Left ventricle myocardium superior (tissue), 1 donor: ENCODE results near the gene MTREX. TPM values are rescaled to one million over a fixed set of nuclear protein-coding genes. Genes with fewer than 3 reads are reported as not detected.
A peak's percentile ranks its signal among the peaks of the same experiment; 100 is the strongest.

ENCODE experiments used
- ATAC-seq: fragments of 200-7000 bp; cut with Tn5 transposase; one replicate; pipeline ENCODE4 v1.9.1; 2020; ENCODE audit warnings: mild to moderate bottlenecking, moderate library complexity
- DNase-seq: peaks from one replicate; pipeline ENCODE4 v3.0.0-alpha.2; 2020
- intact Hi-C: fragments of 100-400 bp; cut with micrococcal nuclease; formaldehyde crosslinking; loops from one replicate; pipeline ENCODE4 v1.11.0; 2022
- total RNA-seq: library from RNA; stranded (reverse); fragmentation: NEBNext Ultra II Directional; extraction: Animal tissue kit (Norgen Biotek cat#: 25700); gene quantifications from one replicate; pipeline ENCODE4 v1.2.1, GENCODE V29; 2021
- donor health status: DM: no; HTN: yes; CAD: no; lungs with severe emphysema.

The MTREX gene
- total RNA-seq, 1 donor from 2014 or later: 69.9 TPM

DNA sequence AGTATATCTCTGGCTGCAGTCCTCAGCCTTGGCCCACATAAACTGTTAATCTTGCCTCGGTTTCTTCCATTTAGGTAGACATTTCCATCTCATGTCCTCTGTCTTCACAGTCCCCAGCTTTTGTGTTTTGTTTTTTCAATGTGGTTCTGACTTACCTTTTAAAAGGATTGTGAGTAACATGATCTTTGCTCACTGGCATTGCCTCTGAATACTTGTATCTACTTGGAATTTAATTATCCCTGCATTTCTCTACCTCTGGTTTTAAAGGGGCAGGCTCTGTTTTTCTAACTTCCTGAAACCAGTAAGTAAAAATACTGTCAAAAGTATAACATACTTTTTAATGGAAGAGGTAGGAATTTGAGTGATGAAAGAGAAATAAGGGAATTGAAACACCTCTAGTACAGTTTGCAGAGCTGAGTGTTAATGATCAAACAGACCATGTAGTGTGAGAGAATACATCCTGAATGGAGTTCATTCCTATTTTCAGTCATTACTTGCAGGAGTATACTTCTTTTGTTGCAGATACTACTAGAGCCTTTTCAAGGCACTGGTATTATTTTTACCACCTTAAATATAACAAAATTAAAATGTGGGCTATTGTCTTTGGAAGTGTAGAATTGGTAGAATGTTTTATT is 62.6 kb downstream of the MTREX start:
- ATAC-seq: no peak
- intact Hi-C loops: no loop called here
- no peak for DNase-seq

DNA sequence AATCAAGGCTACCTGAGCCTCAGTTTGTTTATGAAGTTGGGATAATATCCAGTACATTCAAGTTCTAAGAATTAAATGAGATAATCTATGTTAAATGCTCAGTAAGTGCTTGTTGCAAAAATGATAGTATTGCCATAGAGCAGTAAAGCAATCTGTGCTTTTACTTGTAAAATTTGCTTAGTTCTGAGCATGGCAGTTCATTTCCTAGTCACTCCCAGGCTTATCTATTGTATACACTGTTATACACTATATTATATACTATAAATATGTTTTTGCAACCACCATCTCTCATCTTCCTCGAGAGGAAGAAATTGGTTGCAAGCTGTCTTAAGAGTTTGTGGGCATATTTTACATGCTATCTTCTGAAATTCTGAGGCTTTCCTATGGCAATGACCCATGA is 63.4 kb downstream of the MTREX start:
- intact Hi-C loops: no loop called here
- ATAC-seq: no peak
- no peak for DNase-seq

DNA sequence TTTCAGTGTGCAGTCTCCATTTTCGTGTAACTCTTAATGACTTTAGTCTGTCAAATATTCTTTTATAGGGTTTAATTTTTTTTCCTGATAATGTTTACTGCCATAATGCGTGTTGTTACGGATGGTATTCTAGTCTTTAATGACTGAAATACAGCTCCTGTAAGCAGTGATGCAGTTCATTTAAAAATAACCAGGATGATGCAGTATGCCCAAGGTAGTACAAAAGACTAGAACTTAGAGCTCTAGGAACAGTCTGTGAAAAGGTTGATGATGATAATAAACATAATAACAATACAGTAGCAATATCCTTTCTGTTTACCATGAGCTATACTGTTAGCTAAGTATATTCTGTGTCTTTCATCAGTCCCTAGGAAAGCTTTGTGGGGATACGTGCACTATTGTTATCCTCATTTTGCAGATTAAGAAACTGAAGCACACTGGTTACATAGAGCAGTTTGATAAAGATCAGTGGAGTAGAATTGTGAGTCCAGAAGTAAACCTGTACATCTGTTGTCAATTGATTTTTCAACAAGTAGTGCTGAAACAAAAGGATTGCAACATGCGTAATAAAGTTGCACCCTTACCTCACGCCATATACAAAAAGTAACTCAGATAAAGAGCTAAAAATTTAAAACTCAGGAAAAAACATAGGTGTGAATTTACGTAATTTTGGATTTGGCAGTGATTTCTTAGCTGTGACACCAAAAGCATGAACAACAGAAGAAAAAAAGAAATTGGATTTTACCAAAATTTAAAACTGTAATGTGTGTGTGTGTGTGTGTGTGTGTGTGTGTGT is 64.5 kb downstream of the MTREX start:
- intact Hi-C loops: no loop called here
- ATAC-seq: no peak
- DNase-seq: no peak

DNA sequence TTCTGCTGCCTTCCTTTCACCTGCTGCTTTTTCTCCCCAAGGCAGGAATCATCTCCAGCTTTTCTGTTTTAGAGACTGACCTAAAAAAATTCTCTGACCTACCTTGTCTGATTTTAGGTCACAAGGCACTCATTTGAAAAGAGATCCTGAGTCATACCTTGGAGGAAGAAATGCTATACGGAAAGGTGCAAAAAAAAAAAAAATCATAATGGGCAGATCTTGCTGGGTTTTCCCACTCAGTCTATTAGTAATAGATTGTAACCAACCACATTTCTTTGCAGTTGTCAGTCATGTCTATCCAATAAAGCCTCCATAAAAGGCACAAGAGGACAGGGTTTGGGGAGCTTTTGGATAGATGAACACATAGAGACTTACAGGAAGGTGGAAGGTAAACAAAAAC is 70.0 kb downstream of the MTREX start:
- DNase-seq (no peak), ATAC-seq (no peak)
- intact Hi-C loops: no loop called here

DNA sequence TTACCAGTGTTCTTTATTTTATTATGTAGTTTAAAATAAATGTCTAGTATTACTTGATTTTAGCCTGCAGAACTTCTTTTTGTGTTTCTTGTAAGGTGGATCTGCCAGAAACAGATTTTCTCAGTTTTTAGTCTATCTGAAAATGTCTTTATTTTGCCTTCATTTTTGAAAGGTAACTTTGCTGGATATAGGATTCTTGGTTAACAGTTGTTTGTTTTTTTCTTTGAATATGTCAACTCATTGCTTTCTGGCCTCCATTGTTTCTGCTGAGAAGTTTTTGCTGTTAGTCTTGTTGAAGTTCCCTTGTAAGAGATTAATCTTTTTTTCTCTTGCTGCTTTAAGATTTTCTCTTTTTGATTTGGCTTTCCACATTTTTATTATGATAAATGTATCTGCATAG is 75.5 kb downstream of the MTREX start:
- no peak for DNase-seq
- intact Hi-C loops: no loop called here
- ATAC-seq: no peak

DNA sequence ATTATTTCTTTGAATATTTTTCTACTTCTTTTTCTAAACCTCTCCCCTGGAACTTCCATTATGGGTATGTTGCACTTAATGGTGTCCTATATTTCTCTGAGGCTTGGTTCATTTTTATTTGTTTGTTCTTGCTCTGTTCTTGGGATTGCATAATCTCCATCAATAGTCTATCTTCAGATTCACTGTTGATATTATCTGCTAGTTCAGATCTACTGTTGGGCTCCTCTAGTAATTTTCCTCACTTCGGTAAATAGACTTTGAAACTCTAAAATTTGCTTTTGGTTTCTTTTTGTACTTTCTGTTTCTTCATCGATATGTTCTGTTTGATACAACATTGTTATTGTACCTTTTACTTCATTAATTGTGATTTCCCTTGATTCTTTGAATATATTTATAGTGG is 76.3 kb downstream of the MTREX start:
- intact Hi-C loops: no loop called here
- no peak for ATAC-seq

DNA sequence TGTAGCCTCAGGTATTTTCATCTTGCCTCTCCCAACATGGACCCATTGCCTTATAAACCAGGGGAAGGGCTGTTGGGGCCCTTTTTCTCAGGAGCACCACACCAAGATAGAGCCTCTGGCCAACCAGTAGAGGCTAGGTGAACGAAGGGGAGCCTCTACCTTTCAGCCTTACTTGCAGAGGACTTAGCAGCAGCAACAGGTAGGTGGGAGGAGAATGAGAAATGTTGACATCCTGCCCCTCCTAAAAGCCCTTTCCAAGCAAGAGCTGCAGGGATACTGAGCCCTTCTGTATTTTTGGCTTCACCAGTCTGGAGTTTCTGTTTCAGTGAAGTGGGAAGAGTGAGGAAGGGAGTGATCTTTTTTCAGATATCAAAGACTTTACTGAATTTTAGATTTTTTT is 77.4 kb downstream of the MTREX start:
- ATAC-seq (no peak), DNase-seq (no peak)
- intact Hi-C loops: no loop called here

More for the DNA sequence above, 76.3 kb downstream of the MTREX start:
- DNase-seq: no peak

DNA sequence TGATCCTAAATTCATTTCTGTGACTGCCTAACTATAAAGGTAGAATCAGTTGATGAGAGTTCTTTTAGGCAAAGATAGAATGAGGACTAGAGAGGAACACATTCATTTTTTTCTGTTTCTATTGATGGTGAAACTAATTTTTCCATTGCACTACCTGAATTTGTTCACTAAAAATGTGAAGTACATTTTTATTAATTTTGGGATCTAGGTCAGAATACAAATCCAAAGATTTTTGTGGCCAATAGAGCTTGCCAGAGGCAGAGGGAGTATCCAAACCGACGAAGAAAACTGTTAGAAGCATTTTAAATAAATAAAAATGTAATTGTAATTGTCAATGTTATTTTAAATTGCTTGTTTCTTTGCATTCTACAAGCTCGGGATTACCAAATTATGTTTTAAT is 78.1 kb downstream of the MTREX start:
- ATAC-seq (no peak), DNase-seq (no peak)
- intact Hi-C loops: no loop called here

DNA sequence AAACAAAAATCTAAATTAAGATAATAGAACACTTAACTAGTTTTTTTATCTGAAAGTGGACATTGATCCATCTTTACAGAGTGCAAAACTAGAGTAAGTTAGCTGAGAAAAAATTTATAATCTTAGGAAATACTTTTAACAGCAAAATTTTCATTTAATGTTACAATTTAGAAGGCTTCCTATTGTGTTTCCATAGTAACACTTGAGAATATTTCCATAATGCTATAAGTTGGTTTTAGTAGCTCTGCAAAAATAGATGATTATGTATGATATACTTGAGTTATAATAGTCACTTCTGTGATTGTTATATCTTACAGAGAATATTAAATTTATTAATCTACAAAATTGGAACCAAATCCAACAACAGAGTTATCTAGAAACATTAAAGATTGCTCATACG is 78.6 kb downstream of the MTREX start:
- DNase-seq (no peak), ATAC-seq (no peak)
- intact Hi-C loops: no loop called here

DNA sequence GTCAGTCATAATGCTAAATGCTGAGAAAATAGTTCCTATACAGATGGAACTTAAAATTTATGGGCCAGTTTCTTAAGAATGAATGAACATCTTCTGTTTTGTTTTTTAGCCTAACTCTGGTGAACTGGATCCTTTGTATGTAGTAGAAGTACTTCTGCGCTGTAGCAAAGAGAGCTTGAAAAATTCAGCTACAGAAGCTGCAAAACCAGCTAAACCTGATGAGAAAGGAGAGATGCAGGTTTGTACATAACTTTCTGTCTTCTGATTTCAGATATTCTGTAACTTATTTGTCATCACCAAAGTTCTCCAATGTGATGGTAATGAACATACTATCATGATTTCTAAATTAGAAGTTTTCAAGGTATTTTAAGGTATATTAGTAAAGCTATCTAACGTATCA is 80.1 kb downstream of the MTREX start:
- intact Hi-C loops: no loop called here
- DNase-seq: no peak
- ATAC-seq: no peak

DNA sequence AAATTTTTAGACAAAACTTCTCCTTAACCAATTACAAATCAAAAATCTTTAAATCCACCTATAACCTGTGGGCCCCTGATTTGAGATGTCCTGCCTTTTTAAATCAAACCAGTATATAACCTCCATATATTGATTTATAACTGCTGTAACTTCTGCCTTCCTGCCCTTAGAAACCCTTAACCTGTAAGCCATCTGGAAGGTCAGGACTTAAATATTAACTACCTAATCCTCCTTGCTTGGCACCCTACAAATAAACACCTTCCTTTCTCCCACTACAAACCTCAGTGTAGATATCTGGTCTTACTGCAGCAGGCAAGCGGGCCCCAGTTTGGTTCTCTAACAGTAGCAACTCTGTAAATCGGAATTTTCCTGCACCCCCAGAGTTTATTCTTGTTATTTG is 83.9 kb downstream of the MTREX start:
- ATAC-seq (no peak), DNase-seq (no peak)
- intact Hi-C loops: no loop called here

DNA sequence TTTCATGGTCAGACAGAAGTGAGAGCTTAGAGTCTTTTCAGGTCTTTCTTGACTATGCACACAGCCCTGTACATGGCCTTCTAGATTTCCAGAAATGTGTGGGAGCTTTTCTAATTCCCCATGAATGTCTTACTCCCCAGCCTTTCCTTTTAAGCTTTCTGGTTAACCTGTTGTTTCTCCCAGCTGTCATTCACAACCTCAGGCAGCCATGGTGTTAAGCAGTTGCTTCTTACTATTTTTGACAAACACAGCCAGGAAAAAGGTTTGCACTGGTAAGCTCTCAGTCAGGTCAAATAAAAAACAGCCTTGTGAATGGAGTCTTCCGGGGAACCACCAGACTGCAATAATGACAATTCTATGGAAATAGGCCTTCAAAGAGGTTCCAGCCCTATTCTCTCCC is 84.9 kb downstream of the MTREX start:
- ATAC-seq: no peak
- intact Hi-C loops: no loop called here
- DNase-seq: no peak

DNA sequence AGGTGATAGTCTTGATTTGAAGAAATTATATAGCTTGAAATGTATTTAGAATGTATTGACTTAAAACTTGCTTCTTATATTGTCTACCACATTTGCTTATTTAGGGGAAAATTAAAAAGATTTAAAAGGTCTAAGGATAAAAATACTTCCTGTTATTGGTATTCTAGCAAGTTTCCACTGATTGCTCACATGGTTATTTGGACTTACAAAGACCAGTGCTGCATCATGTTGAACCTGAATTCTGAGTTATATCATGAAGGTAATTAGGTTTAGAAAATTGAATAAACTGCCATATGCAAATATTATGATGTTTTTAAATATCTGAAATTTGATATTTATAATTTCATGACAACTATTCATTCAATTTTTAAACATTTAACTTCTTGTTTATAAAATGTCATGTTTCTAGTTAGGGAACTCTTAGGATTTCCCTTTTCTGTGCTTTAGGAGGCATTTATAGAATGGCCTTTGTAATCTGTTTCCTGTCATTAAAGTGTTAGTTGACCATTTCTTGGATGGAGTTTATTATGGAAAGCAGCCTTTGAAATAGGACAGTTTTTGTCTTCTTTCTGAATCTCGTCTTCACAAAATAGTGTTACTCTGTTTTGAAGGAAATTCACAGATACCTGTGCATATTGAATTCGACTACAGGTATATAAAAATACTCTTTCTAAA is 85.8 kb downstream of the MTREX start:
- intact Hi-C loops: no loop called here
- DNase-seq (no peak), ATAC-seq (no peak)

DNA sequence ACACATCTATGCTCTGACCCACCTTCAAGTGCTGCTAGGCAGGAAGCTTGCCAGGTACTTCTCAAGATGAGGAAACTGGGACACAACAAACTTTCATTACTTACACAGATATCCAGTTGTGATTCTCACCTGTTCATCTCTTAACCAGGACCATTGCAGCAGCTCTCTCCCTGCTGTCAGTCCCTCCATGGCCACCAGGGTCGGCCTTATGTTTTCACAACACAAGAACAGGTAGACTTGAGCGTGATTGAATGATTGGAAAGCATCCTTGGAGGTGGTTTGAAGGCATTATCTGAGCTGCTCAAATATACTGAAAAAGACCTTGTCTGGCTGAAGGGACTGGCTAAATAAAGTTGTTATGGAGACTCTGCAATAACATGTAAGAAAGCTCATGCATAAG is 94.4 kb downstream of the MTREX start:
- DNase-seq: no peak
- intact Hi-C loops: no loop called here
- no peak for ATAC-seq

DNA sequence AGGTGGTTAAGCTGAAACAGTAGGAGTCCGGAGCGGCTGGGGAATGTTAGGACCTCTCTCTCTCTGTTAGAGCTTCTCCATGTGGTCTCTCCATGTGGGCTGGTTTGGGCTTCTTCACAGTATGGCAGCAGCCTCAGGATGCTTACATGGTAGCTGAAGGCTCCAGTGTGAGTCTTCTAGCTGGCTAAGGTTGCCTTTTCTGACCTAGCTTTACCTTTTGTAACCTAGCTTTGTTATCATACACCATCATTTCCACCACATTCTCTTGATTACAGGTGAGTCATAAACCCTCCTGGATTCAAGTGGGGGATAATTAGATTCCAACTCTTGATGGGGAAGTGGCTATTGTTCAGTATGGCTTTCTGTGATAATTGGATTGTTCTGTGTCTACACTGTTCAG is 98.5 kb downstream of the MTREX start:
- ATAC-seq (no peak), DNase-seq (no peak)
- intact Hi-C loops: loop anchor here (5.0 kb wide), 1 partner anchor 286 kb away; no protein-coding TSS in a partner anchor

DNA sequence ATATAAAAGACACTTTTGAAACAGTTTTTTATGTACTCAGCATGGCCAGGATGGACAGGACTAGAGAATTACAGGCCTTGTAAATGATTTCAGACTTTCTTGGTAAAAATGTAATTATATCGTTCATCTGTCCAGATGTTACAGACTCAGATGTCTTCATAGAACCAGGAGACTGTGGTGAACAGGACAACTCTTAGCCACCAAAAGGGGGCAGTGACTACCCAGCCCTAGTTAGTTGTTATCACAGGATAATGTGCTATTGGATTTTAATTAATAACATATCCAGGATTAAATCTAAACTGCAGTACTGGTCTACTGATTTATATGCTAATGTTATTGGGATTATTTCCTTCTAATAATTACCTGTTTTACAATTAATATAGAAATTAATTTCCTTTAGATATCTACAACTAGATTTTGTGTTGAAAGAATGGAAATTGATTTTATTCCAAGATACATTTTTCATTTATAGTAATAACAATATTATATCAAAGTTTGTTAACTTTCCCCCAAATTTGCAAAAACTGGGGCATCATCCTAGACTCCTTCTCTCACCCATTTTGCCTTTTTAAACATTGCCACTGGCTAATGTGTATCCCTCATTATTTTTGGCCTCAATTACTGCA is 99.4 kb downstream of the MTREX start:
- peak; percentile 83 for ATAC-seq
- intact Hi-C loops: loop anchor here (5.0 kb wide), 1 partner anchor 285 kb away; no protein-coding TSS in a partner anchor
- no peak for DNase-seq

DNA sequence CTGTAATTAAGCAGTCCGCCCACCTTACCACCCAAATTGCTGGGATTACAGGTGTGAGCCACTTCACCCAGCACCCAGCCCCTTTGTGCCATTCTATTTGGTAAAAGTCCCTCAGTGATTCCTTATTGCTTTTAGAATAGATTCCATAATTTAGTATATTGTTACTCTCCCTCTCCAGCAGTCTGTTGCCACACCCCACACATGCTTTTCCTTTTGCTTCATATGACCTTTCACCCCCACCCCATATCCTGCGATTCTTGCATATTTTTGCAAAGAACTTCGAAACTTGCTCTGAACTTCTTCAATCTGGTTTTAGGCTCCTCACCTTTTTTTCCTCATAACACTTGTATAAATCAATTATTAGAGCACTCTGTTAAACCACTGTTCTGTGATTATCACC is 100.2 kb downstream of the MTREX start:
- ATAC-seq (no peak), DNase-seq (no peak)
- intact Hi-C loops: loop anchor here (5.0 kb wide), 1 partner anchor 284 kb away; no protein-coding TSS in a partner anchor

DNA sequence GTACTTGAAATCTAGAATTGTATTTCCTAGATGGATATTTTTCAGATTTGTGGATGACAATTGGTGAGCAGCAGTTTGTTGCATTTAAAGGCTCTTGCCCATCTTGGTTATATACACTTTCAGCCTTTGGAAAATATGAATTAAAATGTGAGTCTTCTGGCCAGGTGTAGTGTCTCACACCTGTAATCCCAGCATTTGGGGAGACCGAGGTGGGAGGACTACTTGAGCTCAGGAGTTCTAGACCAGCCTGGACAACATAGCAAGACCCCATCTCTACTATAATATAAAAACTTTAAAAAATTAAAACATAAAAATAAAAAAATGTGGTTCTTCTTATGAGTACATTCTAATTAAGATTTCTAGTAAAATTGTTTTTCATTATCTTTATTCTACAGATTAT is 102.0 kb downstream of the MTREX start:
- DNase-seq (no peak), ATAC-seq (no peak)
- intact Hi-C loops: loop anchor here (5.0 kb wide), 1 partner anchor 283 kb away; no protein-coding TSS in a partner anchor

DNA sequence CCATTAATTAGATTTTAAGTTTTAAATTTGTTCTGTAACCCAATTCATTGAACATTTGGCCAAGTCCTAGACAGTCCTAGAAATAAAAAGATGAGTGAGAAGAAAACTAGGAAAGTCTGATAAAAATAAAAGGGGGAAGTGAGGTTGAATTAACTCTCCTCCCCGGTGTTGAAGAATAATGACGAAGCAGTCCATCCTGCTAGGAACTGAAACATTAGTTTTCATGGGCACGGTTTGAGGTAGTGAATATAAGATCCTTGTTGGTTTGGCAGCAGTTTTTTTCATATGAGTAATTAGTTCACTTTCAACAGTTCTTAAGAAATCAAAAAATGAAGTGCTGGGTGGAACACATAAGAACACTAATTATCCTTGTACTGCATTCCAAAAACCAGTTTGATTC is 103.1 kb downstream of the MTREX start:
- DNase-seq (no peak), ATAC-seq (no peak)
- intact Hi-C loops: no loop called here

DNA sequence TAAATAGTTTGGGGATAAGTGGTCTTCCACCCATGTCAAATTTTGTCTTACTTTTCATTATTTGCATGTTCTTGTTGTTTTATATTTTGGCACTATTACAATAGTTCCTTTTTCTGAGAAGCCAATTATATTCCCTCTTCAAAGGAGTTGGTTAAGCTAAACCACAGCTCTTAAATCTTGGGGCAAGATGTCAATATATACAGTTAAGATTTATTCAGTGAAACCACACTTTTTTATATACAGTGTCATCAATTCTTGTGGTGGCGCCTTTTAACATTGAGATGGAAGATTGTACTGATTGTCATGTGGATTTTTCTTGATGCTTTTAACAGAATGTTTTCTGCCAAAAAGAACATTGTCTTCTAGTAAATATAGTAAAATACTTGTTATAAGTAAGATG is 104.1 kb downstream of the MTREX start:
- ATAC-seq: no peak
- DNase-seq: no peak
- intact Hi-C loops: no loop called here
